ENCODE data around the gene DNAH10.

Gene DNAH10, protein sequence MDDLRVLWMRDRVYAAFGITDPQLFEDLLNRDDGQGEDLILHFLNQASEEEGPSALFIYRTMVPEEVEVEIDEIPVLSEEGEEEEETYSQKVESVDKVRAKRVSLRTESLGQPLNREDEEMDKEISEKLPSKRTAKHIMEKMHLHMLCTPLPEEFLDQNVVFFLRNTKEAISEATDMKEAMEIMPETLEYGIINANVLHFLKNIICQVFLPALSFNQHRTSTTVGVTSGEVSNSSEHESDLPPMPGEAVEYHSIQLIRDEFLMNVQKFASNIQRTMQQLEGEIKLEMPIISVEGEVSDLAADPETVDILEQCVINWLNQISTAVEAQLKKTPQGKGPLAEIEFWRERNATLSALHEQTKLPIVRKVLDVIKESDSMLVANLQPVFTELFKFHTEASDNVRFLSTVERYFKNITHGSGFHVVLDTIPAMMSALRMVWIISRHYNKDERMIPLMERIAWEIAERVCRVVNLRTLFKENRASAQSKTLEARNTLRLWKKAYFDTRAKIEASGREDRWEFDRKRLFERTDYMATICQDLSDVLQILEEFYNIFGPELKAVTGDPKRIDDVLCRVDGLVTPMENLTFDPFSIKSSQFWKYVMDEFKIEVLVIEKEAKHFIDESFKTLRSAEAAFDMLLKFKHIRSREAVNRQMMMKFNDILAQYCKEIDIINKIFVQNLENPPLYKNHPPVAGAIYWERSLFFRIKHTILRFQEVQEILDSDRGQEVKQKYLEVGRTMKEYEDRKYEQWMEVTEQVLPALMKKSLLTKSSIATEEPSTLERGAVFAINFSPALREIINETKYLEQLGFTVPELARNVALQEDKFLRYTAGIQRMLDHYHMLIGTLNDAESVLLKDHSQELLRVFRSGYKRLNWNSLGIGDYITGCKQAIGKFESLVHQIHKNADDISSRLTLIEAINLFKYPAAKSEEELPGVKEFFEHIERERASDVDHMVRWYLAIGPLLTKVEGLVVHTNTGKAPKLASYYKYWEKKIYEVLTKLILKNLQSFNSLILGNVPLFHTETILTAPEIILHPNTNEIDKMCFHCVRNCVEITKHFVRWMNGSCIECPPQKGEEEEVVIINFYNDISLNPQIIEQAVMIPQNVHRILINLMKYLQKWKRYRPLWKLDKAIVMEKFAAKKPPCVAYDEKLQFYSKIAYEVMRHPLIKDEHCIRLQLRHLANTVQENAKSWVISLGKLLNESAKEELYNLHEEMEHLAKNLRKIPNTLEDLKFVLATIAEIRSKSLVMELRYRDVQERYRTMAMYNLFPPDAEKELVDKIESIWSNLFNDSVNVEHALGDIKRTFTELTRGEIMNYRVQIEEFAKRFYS (N-terminal part only)

DNA sequence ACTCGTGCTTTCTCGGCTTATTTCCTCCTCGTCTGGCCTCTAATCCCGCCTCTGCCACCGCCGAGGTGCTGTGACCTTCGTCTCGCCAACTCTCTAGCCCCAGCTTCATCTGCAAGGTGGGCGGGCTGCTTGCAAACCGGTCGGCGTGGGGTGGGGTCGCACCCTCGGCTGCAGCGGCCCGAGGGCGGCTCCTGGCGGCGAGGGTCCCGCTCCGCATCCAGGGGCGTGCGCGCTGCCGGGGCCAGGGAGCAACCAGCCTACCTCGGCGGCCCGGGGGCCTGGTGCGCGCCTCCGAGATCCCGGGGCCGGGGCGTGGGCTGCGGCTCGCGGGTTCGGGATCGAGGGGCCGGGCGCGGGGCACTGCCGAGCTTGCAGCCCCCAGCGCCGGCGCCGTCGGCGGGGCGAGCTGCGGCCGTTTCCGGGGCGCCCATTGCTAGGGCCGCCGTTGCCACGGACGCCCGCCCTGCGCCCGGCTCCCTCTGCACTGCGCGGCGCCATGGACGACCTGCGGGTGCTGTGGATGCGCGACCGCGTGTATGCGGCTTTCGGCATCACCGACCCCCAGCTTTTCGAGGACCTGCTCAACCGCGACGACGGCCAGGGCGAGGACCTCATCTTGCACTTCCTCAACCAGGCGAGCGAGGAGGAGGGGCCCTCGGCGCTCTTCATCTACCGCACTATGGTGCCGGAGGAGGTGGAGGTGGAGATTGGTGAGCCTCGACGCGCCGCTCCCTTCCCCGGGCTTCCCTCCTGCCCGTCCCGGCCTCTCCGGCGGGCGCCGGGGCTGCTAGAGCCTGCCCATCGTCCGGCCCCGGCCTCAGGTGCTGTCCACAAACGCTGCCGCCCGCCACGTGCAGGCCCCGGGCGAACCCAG is at the start of gene DNAH10:
DNAH10 (plus strand) TSS at position 461 of the 874 bp plus-strand sequence; CDS start at position 497, 36 bp downstream.
- in situ Hi-C loops (cut with MboI; ENCODE audit: low sequenced_read_pairs), result no loop called here

DNA sequence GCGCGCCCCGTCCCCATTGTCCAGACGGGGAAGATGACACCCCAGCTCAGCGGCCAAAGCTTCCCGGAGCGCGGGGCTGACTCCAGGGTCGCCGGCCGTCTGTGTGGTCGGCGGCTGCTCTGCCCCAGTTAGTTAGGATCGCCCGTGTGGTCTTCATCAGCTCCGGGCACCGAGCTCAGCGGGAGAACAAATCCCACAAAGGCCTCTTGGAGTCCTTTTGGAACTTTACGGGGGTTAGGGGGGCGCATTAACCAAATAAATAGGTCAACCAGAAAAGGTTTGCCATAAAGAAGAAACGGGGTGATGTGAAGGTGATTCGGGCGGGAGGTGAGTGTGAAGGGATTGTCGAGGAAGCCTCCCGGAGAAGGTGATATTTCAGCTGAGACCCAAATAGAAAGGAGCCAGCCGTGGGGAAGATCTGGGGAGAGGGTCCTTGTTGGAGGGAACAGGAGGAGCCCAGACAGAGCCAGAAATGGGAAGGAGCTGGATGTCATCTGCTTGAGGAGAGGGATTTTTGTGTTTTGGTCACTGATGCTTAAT is 49.3 kb upstream of the DNAH10 start:
- in situ Hi-C loops (cut with MboI; ENCODE audit: low sequenced_read_pairs), result no loop called here

DNA sequence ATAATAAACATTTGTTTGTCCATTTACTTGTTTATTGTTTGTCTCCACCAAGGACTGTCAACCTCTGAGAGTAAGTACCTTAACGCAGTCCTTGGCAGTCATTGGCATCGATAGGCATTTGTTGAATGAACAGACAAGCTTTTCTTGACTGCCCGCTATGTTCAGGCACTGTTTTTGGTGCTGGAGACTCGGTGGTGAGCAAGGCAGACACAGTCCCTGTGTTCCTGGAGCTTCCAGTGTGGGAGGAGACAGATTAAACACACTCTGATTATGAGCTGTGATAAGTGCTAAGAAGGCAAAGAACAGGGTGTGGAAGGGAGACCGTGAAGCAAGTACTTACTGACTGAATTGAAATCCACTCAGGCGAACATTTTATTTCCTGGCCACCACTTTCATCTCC is 48.7 kb upstream of the DNAH10 start:
- in situ Hi-C loops (cut with MboI; ENCODE audit: low sequenced_read_pairs), result no loop called here

DNA sequence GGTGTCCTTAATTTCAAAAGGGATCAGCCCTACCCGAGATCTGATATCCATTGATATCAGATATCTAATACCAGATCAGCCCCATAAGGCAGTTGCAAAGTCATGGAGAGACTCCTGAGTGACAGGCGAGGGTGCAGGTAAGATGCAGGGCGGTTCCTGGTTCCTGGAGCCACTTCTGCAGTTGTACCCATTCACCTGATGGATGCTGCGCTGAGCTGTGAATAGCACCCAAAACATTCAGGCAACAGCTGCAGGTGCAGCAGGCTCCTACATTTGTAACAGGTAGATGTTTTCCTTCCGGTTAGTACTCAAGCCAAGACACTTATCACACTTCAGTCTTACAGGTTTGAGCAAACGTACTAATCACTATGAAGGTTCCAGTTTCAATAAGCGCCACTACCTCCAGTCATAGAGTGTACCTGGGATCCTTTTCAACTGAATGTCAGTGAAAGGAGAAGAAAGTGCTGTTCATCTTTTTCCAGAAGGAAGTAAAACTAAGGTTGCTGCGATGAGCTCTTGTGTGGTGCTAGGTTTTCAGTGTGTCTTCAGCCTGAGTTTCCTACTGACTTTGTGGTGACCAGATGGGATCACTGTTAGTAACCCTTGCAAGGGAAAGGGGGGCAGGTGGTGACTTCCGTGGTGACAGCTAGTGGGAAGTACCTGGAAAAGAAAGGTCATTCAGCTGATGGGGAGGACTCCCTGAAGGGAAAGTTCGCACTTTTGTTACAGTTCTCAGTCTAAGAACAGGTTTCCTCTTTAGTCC is 48.1 kb upstream of the DNAH10 start:
- in situ Hi-C loops (cut with MboI; ENCODE audit: low sequenced_read_pairs), result no loop called here

DNA sequence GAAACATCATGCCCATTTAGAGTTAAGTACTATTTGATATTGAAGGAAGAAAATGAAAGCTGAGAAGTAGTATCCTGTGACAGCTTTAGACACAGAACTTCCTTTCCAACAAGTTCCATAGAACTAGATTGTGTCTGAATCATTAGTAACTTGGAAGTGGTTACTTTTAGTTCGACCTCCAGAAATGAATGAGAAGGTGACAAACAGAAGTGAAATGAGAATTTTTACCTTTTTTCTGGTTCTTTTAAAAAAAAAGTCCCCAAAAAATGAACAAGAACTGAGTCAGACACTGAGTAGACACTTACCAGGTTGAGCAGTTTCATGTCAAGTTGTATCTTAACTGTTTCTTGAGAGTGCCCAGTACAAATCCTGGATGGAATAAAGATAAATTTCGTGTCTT is 46.9 kb upstream of the DNAH10 start:
- in situ Hi-C loops (cut with MboI; ENCODE audit: low sequenced_read_pairs), result no loop called here

DNA sequence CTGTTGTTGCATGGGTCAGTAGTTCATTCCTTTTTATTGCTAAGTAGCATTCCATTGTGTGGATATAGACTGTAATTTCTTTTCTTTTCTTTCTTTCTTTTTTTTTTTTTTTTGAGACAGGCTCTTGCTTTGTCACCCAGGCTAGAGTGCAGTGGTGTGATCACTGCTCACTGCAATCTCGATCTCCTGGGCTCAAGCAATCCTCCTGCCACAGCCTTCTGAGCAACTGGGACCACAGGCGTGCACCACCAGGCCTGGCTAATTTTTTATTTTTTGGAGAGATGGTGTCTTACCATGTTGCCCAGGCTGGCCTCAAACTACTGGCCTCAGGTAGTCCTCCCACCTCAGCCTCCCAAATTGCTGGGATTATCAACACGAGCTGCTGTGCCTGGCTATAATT is 44.8 kb upstream of the DNAH10 start:
- in situ Hi-C loops (cut with MboI; ENCODE audit: low sequenced_read_pairs), result no loop called here

DNA sequence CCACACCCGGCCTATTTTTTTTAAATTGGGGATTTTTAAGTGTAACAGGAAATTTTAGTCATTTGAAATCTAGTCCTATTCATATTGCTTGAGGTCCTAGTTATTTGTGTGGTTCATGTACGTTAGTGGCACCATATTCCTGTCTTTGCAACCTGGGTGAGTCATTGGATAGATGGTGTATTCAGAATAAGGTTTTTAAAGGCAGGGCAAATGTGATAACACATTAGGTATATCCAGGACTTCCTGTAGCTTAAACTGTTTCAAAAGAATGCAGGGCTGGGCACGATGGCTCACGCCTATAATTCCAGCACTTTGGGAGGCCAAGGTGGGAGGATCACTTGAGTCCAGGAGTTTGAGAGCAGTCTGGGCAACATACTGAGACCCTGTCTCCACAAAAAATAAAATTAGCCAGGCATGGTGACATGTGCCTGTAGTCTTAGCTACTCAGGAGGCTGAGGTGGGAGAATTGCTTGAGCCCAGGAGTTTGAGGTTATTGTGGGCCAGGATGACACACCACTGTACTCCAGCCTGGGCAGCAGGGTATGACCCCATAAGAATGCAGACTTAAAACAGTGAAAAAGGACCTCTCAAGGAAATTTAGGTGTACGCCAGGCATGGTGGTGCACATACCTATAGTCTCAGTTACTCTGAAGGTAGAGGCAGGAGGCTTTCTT is 41.8 kb upstream of the DNAH10 start:
- in situ Hi-C loops (cut with MboI; ENCODE audit: low sequenced_read_pairs), result no loop called here

DNA sequence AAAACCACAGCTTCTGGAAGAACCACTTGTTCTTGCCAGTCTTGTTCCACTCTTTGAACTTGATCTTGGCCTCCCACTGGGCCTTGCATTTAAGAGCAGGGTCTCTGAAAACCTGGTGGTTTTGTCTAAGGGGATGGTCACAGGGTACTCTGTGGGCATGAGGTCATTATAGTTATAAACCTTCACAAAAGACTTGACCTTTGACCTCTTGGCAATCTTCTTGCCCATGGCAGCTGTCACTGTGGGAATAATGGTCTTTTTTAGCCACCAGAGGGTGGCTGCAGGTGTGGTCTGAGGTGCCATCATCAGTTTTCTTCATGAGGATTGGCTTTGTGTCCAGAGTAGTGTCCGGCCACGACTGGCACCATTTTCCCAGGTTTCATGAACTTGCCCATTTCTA is 40.9 kb upstream of the DNAH10 start:
- in situ Hi-C loops (cut with MboI; ENCODE audit: low sequenced_read_pairs), result no loop called here

DNA sequence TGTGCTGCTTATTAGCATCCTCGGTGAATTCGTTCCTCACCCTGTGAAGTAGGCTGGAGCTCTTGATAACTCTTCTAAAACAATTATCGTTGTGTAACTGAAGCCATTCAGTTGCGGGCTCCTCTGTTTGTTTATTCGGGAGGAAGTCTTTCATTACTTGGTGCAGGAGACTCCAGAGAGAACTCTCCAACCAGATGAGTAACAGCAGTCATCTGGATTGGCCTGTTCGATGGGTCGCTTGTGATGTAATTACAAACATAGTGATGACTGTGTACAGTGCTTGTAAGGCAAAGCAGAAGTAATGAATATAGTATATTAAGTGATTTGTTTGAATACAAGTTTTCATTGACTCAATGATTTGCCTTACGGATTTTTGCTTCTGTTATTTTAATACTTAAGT is 39.1 kb upstream of the DNAH10 start:
- in situ Hi-C loops (cut with MboI; ENCODE audit: low sequenced_read_pairs), result no loop called here

DNA sequence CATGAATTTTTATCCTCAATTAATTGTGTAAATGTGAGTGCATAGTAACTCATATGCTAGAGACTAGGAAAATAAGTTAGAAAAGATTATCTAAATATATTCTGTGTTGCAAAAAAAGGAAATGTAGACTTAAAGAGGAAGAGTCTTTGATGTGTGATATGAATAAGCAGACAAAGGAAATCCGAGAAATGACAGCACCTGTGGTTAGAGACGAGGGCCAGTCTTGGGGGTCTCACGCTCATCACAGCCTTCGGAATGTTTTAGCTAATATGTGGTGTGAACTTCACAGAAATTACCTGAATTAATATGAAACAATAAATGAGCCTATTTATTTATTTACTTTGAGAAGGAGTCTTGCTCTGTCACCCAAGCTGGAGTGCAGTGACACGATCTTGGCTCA is 38.3 kb upstream of the DNAH10 start:
- in situ Hi-C loops (cut with MboI; ENCODE audit: low sequenced_read_pairs), result no loop called here

DNA sequence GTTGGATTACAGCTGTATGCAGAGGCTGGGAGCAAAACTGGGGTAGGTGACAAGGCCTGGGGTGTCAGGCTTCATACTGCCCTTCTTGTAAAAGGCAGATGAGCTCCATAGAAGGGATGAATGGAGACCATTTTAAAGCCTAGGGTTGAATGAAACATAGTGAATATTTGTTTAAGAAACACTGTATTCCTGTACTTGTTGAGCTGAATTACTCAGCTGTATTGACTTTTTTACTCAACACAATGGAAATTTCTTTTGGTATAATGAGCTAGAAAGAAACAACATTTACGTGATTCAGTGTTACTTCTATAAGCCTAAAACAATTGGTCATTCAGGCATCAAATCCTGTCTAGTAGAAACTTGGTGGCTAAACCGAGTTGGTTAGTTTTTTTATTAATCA is 35.9 kb upstream of the DNAH10 start:
- in situ Hi-C loops (cut with MboI; ENCODE audit: low sequenced_read_pairs), result no loop called here

DNA sequence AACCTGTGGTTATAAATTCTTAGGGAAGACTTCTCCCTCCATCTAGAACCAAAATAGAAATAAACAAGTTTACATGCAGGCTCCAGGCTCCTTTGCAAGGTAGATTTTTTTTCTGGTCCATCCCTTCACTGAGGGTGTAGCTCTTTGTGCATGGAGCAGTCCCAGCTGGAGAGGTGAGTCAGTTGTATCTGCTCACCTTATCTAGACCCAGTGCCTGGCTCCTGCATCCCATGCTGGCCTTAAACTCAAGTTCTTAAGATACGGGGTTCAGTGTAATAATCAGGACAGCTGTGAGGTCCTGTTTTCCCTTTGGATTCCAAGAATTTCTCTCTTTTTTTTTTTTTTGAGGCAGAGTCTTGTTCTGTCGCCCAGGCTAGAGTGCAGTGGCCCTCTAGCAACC is 35.1 kb upstream of the DNAH10 start:
- in situ Hi-C loops (cut with MboI; ENCODE audit: low sequenced_read_pairs), result no loop called here

DNA sequence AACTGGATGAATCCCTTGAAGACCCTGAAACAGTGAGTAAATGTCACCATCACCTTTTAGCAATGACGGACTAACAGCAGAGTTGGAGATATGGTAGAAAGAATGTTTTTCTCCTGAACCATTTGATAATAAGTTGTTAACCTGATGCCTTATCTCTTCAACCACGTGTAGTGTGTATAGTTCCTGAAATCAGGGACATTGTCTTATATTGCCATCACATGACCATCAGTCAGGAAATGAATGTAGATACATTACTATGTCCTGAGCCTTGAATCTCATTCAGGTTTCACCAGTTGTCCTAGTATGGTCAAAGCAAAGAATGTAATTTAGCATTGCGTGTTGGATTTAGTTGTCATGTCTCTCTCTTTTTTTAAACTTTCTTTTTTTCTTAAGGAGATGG is 34.2 kb upstream of the DNAH10 start:
- in situ Hi-C loops (cut with MboI; ENCODE audit: low sequenced_read_pairs), result no loop called here

DNA sequence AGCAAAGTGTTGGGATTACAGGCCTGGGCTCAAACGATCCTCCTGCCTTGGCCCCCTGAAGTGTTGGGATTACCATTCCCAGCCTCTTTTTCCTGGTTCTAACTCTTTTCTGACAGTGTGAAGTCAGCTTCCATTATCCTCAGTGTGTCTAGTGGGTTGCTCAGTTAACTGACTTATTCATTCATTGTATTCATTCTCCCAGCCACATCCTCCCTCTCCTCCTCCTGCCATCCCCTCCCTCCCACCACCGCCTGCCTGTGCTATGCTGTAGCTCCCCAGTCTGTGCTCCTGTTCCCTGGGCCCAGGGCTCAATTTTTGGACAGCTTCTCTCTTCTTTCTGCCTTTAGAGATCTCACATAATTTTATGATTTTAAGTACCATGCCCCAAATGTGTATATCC is 30.5 kb upstream of the DNAH10 start:
- in situ Hi-C loops (cut with MboI; ENCODE audit: low sequenced_read_pairs), result no loop called here

DNA sequence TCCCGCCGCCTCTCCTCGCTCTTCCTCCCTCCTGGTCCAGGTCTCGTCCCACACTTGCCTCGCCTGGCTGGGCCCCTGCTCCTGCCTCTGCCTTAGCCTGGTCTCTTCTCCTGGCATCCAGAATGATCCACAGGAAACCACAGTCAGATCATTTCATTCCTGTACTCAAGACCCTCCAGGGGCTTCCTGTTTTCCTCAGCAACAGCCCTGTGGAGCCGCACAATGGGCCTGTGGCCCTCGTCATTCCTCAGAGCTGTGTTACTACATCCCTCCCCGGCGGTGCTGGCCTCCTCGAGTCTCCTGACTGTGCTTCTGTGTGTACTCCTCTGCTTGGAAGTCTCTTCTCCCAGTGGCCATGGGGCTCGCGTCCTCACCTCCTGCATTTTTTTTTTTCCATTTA is 29.9 kb upstream of the DNAH10 start:
- in situ Hi-C loops (cut with MboI; ENCODE audit: low sequenced_read_pairs), result no loop called here

DNA sequence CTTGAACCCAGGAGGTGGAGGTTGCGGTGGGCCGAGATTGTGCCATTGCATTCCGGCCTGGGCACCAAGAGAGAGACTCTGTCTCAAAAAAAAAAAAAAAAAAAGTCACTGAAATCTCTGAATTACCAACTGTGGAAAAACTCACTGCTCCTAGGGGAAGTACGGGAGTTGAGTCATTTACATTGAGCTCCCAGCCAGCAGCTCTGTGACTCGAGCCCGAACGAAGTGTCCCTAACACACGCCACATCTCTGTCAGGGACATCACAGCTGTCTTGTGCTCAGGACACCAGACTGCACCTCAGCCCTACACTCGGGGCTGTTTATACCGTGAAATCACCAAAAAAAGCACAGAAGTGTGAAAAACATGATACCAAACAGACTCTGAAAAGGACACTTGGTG is 28.9 kb upstream of the DNAH10 start:
- in situ Hi-C loops (cut with MboI; ENCODE audit: low sequenced_read_pairs), result no loop called here

DNA sequence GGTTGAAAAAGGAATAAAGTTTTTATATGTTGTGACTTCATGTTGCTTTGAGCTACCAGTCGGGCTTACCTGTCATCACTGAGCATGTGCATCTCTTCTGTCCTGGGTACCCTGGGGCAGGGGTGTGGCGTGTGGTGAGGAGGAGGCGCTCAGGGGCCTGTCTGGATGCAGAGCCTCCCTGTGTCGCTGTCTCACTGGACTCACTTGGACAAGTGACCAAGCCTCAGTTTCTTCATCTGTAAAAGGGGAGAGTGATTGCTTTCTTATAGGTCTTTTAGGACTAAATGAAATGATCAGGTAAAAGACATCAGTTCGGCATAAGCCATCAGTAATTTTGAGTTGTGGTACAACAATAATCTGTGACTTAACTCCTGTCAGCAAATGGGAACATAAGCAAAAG is 27.8 kb upstream of the DNAH10 start:
- in situ Hi-C loops (cut with MboI; ENCODE audit: low sequenced_read_pairs), result no loop called here

DNA sequence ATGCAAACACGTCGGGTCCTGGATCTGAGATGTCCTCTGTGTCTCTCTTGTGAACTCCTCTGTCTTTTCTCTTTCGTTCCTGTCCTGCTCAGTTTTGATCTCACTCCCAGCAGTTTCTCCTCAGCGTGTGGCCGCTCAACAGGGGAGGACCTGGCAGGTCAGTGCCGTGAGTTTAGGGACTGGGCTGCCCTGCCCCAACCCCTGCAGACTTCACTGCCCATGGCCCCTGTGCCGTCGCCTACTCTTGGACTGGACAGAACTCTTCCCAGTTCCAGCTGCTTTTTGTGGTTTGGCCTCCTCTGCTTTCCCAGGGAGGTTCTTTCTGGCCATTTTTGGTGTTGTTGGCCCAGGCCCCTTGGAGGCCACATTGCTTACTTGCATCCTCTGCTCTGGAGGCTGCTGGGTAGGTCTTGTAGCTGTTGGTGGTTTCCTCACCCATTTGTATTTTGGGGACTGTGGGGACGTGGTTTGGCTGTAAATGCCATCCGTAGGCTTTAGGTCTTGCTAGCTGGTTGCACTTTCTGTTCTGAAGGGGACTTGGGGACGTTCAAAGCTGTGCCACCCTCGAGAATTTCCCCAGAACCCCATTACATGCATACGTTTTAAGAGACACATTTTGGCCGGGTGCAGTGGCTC is 20.0 kb upstream of the DNAH10 start:
- in situ Hi-C loops (cut with MboI; ENCODE audit: low sequenced_read_pairs), result no loop called here
